Stimulated activated CD4-positive, alpha-beta T cell treated with anti-CD3 and anti-CD28 coated beads, TNF-alpha, amount 100 ng/mL, for 48 hours (primary cell): ENCODE results near the gene ZCCHC3.
A peak's percentile ranks its signal among the peaks of the same experiment; 100 is the strongest.

Source experiments
- DNase-seq, 3 donors: peaks; one replicate each; pipeline ENCODE4 v3.0.0-alpha.2; 2020; ENCODE audit warnings: low read depth in 3 of 3

Gene ZCCHC3

GRCh38 chr20:278607-279571, 18.5 kb upstream of the ZCCHC3 start:
- no peak for DNase-seq

GRCh38 chr20:284172-284571, 13.2 kb upstream of the ZCCHC3 start:
- no peak for DNase-seq

DNA sequence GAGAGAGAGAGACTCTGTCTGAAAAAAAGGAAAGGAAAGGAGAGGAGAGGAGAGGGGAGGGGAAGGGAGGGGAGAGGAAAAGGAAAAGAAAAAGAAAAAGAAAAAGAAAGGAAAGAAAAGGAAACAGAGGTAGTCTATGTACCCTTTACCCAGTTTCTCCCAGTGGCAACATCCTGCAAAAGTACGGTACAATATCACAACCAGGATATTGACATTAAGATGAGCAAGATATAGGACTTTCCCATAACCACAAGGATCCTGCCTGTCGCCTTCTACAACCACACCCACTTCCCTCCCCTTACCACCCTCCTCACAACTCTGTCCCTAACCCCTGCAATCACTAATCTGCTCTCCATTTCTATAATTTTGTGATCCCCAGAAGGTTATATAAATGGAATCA, 10.9 kb upstream of the ZCCHC3 start:
- no peak for DNase-seq

DNA sequence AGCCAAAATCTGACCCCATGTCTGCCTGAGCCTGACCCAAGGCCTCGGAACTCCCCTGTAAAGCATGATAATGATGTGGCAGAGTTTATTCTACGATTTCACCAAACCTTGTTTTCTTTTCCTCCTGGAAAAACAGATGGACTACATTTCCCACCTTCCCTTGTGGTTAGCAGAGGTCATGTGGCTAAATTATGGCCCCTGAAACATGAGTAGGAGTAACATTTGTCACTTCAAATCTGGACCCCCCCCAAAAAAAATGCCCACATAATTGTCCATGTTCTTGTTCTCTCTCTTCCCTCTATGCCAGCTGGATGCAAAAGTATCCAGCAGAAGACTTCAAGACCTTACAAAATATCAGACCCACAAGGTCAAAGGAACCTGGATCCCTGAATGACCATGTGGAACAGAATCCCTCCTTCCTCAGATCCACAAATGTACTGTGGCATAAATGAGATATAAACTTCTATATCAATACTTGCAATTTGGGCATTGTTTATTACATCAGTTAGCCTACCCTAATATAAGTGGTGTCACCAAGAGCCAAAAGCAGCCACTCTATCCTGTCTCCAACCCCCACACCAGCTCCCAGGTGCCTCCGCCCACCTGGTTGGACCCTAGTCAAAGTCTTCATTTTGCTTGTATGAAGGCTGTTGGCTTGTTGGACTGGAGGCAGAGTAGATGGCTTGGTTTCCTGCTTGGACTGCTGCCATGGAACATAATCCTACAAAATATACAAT, 8.2 kb upstream of the ZCCHC3 start:
- no peak for DNase-seq

- DNase-seq: no peak
These were observed 7.7 kb upstream of the ZCCHC3 start for GRCh38 chr20:289693-290083.

- DNase-seq: peak; percentile 79 to 89 (median 79)
These were observed 7.1 kb upstream of the ZCCHC3 start, which contains the start of gene C20orf96 for GRCh38 chr20:290084-290831. Gene C20orf96, minus strand, starts transcription at chr20:290750. Its CDS starts 140 bp downstream, at chr20:290610.

DNA sequence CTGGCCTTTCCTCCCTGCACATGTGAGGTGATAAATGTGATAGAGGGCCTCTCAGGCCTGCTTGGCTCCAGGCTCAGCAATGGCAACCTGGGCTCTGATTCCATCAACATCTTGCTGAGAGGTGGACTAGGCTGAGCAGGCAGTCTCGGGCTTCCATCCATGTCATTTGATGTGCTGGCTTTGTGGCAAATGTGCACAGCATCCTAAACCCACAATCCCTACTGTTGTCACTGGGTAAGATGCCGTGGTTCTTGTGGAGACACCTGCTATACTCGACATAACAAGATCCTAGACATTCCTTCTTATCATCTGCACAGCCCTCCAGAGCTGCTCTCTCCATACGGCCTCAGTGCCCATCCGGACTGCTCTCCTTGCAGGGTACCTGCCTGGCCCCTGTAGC, 2.8 kb upstream of the ZCCHC3 start:
- DNase-seq: no peak

GRCh38 chr20:295804-296203, 1.6 kb upstream of the ZCCHC3 start:
- no peak for DNase-seq

DNA sequence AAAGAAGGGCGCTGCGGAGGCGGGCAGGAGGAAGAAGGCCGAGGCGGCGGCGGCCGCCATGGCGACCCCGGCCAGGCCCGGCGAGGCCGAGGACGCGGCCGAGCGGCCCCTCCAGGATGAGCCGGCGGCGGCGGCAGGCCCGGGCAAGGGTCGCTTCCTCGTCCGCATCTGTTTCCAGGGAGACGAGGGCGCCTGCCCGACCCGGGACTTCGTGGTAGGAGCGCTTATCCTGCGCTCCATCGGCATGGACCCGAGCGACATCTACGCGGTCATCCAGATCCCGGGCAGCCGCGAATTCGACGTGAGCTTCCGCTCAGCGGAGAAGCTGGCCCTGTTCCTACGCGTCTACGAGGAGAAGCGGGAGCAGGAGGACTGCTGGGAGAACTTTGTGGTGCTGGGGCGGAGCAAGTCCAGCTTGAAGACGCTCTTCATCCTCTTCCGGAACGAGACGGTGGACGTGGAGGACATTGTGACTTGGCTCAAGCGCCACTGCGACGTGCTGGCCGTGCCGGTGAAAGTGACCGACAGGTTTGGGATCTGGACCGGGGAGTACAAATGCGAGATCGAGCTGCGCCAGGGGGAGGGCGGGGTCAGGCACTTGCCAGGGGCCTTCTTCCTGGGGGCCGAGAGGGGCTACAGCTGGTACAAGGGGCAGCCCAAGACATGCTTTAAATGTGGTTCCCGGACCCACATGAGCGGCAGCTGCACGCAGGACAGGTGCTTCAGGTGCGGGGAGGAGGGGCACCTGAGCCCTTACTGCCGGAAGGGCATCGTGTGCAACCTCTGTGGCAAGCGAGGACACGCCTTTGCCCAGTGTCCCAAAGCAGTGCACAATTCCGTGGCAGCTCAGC, 780 bp downstream of the ZCCHC3 start:
- peak in 1 of 3 donors; percentile 40 for DNase-seq

DNA sequence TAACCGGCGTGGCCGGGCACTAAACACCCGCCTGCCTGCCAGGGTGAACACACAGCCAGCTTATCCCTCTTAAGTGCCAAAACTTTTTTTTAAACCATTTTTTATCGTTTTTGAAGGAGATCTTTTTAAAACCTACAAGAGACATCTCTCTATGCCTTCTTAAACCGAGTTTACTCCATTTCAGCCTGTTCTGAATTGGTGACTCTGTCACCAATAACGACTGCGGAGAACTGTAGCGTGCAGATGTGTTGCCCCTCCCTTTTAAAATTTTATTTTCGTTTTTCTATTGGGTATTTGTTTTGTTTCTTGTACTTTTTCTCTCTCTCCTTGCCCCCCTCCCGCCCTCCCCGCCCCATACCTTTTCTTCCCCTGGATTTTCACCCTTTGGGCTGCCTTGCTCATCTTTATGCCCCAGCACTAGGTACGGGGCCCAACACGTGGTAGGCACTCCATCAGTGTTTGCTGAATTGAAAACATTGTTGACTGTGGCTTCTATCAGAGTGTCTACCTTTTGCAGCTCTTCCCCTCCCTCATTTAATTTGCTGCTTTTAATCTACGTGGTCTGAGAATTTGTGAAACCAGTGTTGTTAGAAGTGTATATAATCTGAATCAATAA, 1.5 kb downstream of the ZCCHC3 start:
- DNase-seq: no peak

DNA sequence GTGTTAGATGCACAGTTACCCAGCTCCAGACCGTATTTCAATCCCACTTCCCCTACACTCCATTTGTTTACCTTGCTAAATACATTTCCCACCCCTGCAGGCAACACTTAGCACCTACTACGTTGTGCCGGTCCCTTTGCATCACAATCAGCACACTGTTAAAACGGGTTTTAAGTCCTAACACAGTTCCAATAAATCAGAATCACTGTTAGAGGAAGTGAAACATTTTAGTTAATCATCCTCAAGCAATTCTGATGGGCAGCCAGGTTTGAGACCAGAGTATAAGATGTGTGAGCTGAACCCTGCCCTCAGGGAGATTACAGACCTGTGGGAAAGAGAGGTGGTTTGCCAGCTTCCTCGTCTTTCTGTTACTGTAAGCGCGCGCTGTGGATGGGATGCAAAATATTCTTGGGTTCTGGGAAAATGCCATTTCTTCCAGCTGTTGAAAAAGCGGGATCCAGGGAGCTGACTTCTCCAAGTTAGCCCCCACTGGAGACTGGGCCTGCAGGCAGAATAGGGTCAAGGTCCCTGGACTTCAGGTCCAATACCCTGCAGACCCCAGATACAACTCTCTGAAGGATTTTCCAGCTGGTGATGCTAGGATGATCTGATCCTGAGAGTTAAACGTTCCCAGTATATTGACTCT, 3.1 kb downstream of the ZCCHC3 start:
- DNase-seq: no peak

GRCh38 chr20:301886-302848, 4.8 kb downstream of the ZCCHC3 start:
- no peak for DNase-seq

GRCh38 chr20:305745-306144, 8.4 kb downstream of the ZCCHC3 start:
- DNase-seq: no peak

- DNase-seq: no peak
These were observed 11.2 kb downstream of the ZCCHC3 start for GRCh38 chr20:308427-309038.

DNA sequence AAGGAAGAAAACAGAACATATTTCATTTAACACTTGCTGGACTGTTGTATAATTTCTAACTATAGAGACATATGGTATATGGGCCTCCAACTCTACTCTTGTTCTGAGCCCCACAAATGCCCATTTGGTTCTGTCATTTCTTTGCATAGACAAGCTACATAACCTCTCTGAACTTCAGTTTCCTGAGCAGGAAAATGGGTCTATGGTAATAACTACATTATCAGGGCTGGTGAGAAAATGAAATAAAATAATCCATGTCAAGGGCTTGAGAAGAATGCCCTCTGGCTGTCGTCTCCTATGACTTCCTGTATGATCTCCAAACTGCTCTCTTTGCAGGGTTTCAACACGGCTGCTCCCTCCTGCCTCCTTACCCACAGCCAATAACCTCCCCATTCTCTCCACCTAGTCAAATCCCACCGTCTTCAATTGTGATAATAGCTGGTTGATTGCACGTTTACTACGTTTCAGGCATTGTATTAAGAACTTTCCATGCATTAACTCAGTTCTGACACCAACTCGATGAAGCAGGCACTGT, 12.0 kb downstream of the ZCCHC3 start:
- no peak for DNase-seq

DNA sequence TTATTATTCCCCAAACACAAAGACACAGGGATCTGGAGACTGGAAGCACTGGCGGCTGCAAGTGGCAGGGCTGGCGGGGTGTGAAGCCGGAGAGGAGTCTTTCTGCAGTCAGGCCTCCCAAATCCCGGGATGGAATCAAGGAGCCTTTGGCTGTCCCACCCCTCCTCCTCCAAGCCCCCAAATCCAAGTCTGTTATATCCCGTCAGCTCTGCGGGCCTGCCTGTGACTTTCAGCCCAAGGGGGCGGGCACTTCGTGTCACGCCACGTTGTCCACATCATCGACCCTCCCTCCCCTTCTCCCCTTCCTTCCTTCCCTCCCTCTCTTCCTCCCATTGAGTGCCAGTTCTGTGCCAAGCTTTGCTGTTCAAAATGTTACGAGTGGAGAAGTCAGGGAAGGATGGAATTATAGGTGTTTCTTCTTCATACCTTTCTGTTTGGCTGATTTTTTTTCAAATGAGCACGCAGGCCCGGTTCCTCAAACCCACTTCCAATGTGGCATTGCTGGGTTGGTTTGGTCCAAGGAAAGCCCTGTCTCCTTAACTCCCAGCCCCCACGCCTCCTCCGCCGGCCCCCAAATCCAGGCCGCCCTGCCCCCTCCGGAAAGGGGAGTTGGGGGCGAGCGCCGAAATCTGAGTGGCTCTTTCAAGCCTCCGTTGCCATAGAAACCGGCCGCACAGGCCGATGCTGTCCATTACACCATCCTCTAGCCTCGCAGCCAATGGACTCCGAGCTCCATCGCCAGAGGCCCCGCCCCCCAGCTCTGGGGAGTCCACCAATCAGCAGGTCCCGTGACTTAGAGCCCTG, 12.7 kb downstream of the ZCCHC3 start:
- DNase-seq: peak; percentile 68 to 87 (median 80)

GRCh38 chr20:310645-311044, 13.3 kb downstream of the ZCCHC3 start:
- no peak for DNase-seq
